HG03066 (cell line): Measurements from ENCODE around the gene BNIP3.
"Not testable (repeated sequence)": the region's sequence is repeated elsewhere in the genome, so short reads cannot be mapped to it uniquely, and the experiment has no call there.

Experiments used
- ATAC-seq: cut with Tn5 transposase; IDR thresholded peaks from one replicate; pipeline ENCODE4 v1.9.1; 2021; ENCODE audit warnings: low read depth; ENCODE audit not compliant: unreplicated experiment

BNIP3 gene

DNA sequence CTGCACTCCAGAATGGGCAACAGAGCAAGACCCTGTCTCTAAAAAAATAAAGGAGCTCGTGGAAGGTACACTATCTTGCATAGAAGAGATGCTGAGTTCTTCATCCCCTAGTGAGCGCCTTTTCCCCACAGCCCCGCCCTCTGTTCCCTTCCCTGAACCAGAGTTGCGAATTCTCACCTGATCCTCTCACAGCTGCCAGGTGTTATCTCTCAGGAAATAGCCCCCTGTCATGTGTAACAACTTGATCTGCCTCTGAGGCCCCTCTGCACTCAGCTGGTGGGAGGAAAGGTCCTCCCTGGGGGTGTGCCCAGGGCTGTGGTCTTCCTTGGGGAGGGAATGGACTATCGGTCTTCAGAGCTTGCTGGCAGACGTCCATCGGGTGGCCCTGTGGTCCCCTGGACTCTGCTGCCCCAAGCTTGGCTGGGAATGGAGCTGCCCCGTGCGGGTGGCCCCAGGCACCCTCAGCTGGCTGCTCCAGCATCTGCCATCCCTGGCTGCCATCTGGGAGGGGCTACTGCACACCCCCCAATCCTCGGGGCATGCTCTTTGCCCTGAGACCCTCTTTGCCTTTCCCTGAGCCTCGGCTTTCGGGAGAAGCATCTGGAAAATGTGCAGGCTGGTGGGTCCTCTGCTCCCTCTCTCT lies 21.7 kb upstream of the BNIP3 start:
- no peak for ATAC-seq

DNA sequence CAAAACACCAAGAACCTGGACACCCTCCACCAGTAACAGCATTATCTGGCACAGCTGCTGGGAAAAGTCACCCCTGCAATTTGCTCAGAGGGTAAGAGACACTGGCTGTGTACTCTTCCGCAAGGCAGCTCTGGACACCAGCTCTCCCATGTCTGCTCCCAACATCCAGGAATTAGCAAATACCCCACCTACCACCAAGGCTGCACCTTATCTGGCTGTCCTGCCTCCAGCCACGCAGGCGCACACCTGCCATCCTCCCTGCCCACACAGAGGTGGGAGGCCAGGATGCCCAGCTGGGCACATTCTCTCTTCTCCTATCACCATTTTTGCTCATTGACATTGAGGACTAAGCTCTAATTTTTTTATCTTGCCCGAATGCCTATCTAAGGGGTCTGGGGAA lies 20.3 kb upstream of the BNIP3 start:
- no peak for ATAC-seq

DNA sequence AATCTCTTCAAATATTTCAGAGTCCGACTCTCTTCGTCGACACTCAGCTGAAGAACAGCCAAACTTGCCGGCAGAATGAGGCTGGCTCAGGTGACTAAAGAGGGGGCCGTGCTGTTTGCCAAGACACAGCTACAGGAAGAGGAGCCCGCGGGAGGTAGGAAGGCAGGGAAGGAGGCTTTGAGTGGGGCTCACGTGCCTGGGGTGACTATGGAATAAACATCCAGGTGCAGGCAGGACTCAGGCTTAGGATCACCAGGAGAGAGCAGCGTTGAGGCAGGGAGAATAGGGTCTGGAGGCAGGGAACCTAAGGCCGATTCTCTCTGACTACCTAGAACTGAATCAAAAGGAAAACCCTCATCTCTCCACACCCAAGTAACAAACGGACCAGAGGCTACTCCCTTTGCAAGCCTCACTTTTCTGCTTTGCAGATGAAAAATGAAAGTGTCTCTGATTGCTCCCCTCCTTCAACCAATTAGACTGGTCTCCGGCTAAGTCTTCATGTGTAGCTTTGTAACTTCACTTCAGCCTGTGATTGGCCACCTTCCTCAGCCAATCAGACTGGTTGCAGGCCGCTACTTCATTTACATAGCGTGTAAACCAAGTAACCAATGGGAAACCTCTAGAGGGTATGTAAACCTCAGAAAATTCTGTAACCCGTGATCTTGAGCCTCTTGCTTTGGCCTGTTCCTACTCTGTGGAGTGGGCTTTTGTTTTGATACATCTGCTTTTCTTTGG lies 19.7 kb upstream of the BNIP3 start:
- no peak for ATAC-seq

- ATAC-seq = no peak
These were observed 17.3 kb upstream of the BNIP3 start for GRCh38 chr10:131998845-131999681.

DNA sequence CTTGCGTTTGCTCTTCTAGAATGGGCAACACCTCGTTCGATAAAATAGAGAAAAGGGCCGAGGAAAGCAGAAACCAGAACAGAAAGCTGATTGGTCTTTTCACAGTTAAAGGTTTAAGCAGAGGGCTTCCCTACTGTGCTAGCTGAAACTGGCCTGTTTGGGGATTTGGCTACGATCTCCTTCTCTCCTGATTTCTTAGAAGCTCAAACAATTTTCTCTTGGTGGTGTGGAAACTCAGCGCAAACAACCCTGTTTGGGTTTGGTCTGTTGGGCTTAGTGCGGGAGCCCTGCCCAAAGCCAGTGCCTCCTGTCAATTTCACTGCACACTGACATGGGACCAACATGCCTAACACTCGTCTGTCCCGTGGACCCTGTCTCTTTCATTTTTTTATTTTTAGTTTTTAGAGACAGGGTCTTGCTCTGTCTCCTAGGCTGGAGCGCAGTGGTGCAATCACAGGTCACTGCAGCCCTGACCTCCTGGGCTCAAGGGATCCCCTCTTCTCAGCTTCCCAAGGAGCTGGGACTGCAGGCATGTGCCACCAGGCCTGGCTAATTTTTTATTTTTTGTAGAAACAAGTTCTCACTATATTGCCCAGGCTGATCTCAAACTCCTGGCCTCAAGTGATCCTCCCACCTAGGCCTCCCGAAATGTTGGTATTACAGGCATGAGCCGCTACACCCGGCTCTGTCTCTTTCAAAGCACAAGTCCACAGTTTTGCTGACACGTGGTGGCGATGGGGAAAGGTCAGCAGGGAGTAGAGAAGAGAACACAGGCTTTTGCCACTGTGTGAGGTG lies 16.5 kb upstream of the BNIP3 start:
- ATAC-seq = no peak

DNA sequence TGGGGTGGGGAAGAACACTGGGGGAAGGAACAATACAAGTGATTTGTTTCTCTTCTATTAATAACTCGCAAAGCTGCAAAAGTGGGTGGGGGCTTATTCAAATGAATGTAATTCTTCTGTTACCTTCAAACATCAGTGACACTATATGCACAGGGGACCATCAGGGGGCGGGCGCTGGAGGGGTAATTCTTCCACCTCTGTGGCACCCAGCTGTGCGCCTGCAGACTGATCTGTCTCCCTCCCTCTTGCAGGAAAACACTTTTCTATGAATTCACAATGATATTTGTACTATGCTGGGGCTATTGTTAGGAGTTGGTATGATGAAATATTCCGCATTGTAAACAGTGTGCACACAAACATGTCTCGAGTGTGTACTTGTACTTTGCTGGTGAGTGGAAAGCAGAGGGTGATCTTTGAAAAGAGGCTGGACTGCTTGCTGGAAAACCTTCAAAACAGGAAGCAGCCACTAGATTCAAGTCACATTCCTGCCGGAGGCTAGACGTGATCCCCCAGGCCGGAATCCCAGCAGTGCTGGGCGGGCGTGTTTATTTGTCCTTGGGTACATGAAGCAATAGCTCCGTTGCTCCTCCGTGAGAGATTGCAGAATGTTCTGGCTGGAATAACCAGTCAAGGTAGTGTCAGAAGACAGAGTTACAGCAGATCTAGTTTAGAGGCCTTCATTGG lies 15.8 kb upstream of the BNIP3 start:
- ATAC-seq = no peak

DNA sequence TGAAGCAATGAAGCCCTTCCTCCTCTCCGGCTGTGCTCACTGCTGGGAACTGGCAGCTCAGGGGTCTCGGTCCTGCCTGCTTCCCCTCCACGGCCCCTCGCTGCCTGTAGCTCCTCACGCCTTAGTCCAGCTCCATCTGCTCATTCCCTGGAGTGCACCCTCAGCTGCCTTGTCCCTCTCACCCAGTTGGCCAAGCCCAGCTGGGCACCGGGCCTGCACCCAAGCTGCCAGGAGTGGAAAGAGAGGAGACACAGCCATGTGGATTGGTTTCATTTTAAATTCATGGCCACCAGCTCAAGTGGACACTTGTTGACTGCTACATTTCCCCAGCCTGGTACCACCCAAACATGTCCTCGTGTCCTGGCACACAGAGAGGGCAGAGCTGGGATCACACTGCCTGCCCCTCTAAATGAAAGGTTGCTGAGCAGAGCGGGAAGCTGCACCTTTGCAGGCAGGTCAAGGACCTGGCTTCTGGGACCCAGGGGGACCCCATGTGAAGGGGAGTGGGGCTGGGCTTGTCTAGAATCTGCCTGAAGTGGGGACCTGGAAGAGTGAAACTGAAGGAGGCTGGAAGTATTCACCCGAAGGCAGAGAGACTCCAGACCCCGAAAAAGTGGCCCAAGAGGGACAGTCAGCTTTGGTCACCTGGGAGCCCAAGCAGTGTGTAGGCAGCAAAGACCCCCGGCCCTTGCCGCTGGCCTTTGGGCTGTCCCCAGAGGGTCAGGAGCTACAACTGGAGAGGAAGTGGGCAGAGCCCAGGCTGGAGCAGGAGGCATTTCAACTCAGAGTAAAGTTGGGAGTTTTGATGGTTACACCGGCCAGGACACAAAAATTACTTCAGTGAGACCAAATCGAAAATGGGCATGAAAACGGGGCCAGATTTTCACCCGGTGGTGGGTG lies 15.0 kb upstream of the BNIP3 start:
- ATAC-seq = no peak

DNA sequence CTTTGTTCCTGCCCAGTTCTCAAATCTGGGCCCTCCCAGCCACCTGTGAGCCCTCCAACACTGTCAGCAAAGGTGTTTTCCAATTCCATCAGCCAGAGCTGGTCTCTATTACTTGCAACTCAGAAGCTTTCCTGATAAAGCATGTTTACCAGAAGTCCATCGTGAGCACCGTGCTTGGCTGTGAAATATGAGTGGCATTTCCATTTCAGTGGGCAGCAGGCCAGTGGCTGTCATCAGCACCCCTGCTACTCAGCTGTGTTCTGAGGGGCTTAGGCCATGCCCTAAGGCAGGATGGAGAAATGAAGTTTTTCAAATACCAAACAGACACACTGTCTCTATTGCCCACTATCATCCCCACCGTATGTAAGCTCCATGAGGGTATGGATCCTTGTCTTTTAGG lies 12.7 kb upstream of the BNIP3 start:
- no peak for ATAC-seq

- ATAC-seq = no peak
These were observed 11.6 kb upstream of the BNIP3 start for GRCh38 chr10:131993275-131993674.

DNA sequence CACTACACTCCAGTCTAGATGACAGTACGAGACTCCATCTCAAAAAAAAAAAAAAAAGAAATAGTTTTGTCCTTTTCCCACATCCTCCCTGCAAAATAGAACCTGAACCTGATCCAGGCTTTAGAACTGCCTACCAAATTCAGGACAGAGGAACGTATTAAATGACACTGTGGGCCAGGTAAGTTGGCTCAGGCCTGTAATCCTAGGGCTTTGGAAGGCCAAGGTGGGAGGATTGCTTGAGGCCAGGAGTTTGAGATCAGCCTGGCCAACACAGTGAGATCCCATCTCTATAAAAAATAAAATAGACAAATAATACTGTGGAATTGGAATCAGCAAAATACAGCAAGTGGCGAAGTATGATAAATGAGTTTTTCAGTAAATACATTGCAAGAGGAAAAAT lies 10.0 kb upstream of the BNIP3 start:
- ATAC-seq = no peak

GRCh38 chr10:131987786-131988185 lies 6.1 kb upstream of the BNIP3 start:
- ATAC-seq = not testable (repeated sequence)

GRCh38 chr10:131987301-131987700 lies 5.6 kb upstream of the BNIP3 start:
- not testable (repeated sequence) for ATAC-seq

GRCh38 chr10:131986851-131987250 lies 5.1 kb upstream of the BNIP3 start:
- not testable (repeated sequence) for ATAC-seq

GRCh38 chr10:131983780-131984179 lies 2.1 kb upstream of the BNIP3 start:
- no peak for ATAC-seq

DNA sequence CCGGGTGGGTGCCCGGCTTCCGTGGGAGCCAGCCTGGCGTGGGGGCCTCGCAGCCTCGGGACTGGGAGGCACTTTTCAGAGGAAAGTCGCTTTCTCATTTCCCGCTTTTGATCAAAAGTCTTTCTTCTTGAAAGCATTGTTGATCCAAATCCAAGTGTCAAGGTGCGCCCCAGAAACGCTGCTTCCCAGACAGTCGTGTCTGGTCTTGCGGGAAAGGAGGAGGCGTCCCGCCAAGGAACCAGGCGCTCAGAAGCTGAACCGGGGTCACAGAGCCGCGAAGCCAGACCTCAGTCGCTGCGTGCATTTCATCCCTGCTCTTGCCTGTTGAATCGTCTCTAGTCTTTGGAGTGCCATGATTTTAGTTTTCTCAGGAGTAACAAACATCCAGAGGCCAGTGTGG lies 1.1 kb upstream of the BNIP3 start:
- no peak for ATAC-seq

DNA sequence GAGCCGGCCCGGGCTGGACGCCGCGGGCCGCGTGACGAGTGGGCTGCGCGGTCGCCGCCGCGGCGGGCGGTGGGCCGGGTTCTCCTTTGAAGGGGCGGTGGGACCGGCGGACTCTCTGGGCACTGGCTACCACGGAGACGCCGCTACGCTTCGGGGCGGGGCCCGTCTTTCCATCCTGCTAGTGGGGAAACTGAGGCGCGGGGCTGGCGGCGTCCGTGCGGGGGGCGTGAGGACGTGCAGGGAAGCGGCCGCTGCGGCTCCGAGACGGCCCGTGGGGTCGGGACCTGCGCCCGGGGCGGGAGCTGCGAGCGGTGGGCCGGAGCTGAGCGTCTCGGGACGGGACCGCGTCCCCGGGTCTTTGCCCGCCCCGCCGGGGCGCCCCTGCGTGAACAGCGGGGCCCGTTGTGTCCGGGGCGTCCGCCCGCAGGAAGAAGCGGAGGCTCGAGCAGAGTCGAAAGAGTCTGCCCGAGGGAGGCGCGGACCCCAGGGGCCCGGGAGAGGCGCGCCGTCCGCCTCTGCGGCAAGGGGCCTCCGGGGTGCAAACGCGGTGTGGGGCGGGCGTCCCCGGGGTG lies 548 bp upstream of the BNIP3 start:
- peak; percentile 16 for ATAC-seq

DNA sequence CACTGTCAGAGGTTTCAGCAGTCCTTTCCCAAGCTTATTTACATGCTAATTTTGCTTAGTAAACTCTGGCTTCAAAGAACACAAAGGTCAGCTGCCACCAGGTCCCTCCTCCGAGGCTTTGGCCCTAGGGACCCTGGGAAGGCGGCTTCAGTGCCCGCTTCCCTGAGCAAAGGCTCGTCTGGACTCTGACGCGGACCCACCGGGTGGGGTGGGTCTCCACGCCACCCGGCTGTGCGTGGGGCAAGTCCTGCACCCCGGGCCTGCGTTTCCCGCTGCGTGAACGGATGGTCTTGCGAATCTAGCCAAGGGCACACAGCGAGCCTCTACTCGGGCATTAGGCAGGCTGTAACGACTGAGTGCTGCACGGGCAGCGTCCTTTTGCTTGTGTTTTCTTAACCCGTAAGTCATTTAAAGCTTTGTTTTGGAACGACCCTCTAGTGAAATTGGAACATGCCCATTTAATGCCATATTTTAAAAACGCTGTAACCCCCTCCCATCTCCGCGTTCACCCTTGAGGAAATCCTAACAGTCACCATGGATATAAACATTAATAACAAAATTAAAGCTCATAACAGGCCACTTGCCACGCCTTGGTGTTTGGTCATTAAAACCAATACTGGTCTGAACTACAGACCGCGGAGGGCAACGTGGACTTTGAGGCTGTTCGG lies 828 bp downstream of the BNIP3 start:
- ATAC-seq = no peak

DNA sequence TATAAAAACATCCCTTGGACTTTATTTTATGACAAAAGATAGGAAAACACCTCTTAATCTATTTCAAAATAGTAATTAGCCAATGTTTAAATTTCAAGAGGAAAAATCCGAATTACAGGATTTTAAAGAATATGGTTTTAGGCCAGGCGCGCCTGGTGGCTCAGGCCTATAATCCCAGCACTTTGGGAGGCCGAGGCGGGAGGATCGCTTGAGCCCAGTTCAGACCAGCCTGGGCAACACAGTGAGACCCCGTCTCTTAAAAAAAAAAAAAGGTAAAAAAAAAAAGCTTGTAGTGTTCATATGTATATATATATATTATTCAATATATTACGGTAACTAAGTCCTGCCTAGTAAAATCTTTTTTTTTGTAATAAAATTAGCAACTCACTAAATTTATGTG lies 1.4 kb downstream of the BNIP3 start:
- no peak for ATAC-seq
